HepG2 (cell line): Measurements from ENCODE around the gene TM2D1. TPM values are rescaled to one million over a fixed set of nuclear protein-coding genes. Genes with fewer than 3 reads are reported as not detected.
A peak's percentile ranks its signal among the peaks of the same experiment; 100 is the strongest.

Experiments used
- ATAC-seq: fragments of 200-7000 bp; cut with Tn5 transposase; 3 replicates; pipeline ENCODE4 v1.9.1; 2020; ENCODE audit warnings: mild to moderate bottlenecking, moderate library complexity
- BruUV-seq: library from RNA; stranded (reverse); fragments of 400-500 nt; replicated peaks from 2 replicates; lab custom pipeline; 2021; lab: Mats Ljungman, UMichigan
- CTCF ChIA-PET: fragments of 300-600 bp; formaldehyde crosslinking; extraction: SDS; loops from one replicate; lab custom pipeline; 2021; ENCODE audit warnings: low total read pairs, inconsistent platforms, low intra/inter-chr PET ratio; lab: Yijun Ruan, JAX
- POLR2A ChIA-PET: fragments of 350-600 bp; sonication (Branson Sonifier 250); formaldehyde crosslinking; loops from one replicate; lab custom pipeline; 2020; ENCODE audit warnings: antibody characterized with exemption, inconsistent platforms; lab: Yijun Ruan, JAX
- DNase-seq: peaks from one replicate; pipeline ENCODE4 v3.0.0-alpha.2; 2015; ENCODE audit warnings: low spot score
- FAIRE-seq: peaks from 3 replicates; lab custom pipeline; 2011; peaks lifted over from hg19 to GRCh38; lab: Jason Lieb, UNC
- H2AFZ ChIP-seq: one replicate; pipeline ENCODE4 v1.6.1; 2011; ENCODE audit warnings: low read length, inconsistent platforms
- H3K27ac ChIP-seq: fragments of 300-600 bp; 3 replicates; pipeline ENCODE4 v1.8.0; 2011; ENCODE audit warnings: mixed run types, mild to moderate bottlenecking, mixed read lengths, low read length, inconsistent platforms; ENCODE audit not compliant: insufficient read depth; ENCODE audit errors: extremely low read length
- H3K27me3 ChIP-seq, 2 experiments: fragments of 200-600 bp in 1 of 2; 2 replicates in 1 of 2; 3 replicates in 1 of 2; pipeline versions ENCODE4 v1.6.0 to v1.8.0; 2011; ENCODE audit warnings: low read length in 2 of 2, mild to moderate bottlenecking in 2 of 2, moderate library complexity in 2 of 2, inconsistent platforms in 1 of 2; ENCODE audit not compliant: insufficient read depth in 2 of 2, control insufficient read depth in 1 of 2
- H3K36me3 ChIP-seq, 2 experiments: fragments of 200-600 bp in 1 of 2; replicated peaks in 1 of 2; 2 replicates in 1 of 2; 3 replicates in 1 of 2; pipeline versions ENCODE4 v1.5.1 to v1.8.0; 2011; ENCODE audit warnings: low read length in 2 of 2, inconsistent platforms in 1 of 2; ENCODE audit not compliant: insufficient read depth in 2 of 2, control insufficient read depth in 1 of 2
- H3K4me1 ChIP-seq: 2 replicates; pipeline ENCODE4 v1.5.1; 2012; ENCODE audit warnings: low read length, inconsistent platforms; ENCODE audit not compliant: insufficient read depth
- H3K4me2 ChIP-seq: 2 replicates; pipeline ENCODE4 v1.6.0; 2011; ENCODE audit warnings: low read depth, low read length, inconsistent platforms
- H3K4me3 ChIP-seq, 3 experiments: fragments of 200-600 bp in 1 of 3; sonication (generic), shearing (Covaris generic) in 1 of 3; replicated peaks in 1 of 3; 2 replicates each; pipeline ENCODE4 v1.5.1; 2011 to 2016; ENCODE audit warnings: low read length in 3 of 3, inconsistent platforms in 2 of 3, low read depth in 2 of 3, mild to moderate bottlenecking in 2 of 3, control low read depth in 1 of 3, mixed read lengths in 1 of 3; ENCODE audit not compliant: insufficient read depth in 1 of 3
- H3K79me2 ChIP-seq: one replicate; pipeline ENCODE4 v1.6.1; 2011; ENCODE audit warnings: low read length, inconsistent platforms; ENCODE audit not compliant: insufficient read depth
- H3K9ac ChIP-seq: 2 replicates; pipeline ENCODE4 v1.6.0; 2011; ENCODE audit warnings: mild to moderate bottlenecking, low read depth, low read length, inconsistent platforms; ENCODE audit not compliant: insufficient read depth
- H3K9me3 ChIP-seq: 2 replicates; pipeline ENCODE4 v1.5.1; 2012; ENCODE audit warnings: mild to moderate bottlenecking, low read length
- H4K20me1 ChIP-seq: 2 replicates; pipeline ENCODE4 v1.6.0; 2011; ENCODE audit warnings: inconsistent platforms, mild to moderate bottlenecking, low read length, moderate library complexity; ENCODE audit not compliant: insufficient read depth
- NFKB2 ChIP-seq: sonication (generic); formaldehyde crosslinking; IDR thresholded peaks from 2 replicates; pipeline ENCODE4 v1.4.0; 2020; ENCODE audit warnings: missing genetic modification reagents, borderline replicate concordance
- in situ Hi-C: cut with HindIII; loops from 2 replicates; pipeline ENCODE4 v1.10.0; 2017; ENCODE audit warnings: low pct_unique_long_range_greater_than_20kb; ENCODE audit not compliant: extremely low pct_ligation_motif_present
- intact Hi-C: fragments of 100-400 bp; cut with micrococcal nuclease; formaldehyde crosslinking; loops from one replicate; pipeline ENCODE4 v1.10.0; 2022; ENCODE audit not compliant: unreplicated experiment
- polyA plus RNA-seq, 8 experiments: library from polyadenylated mRNA; depleted of rRNA in 3 of 8; stranded (reverse) in 7 of 8; unstranded in 1 of 8; fragments of >200 nt; fragmentation: Illumina TruSeq in 4 of 8; extraction: Trizol in 4 of 8; gene quantifications; 2 replicates each; pipeline versions ENCODE4 v1.2.1 to v1.2.3, GENCODE V29; 2011 to 2016; ENCODE audit warnings: low read depth in 4 of 8, missing spikeins in 1 of 8, mixed read lengths in 1 of 8; ENCODE audit not compliant: insufficient read depth in 1 of 8
- total RNA-seq, 5 experiments: library from RNA; depleted of rRNA; stranded (reverse); fragments of >200 nt; fragmentation: Illumina TruSeq; extraction: Trizol; gene quantifications; 2 replicates each; pipeline ENCODE4 v1.2.3, GENCODE V29; 2016; ENCODE audit warnings: low read depth in 1 of 5
- TF ChIP-seq, protein P1 (sequence below): sonication (generic); formaldehyde crosslinking; IDR thresholded peaks from 2 replicates; pipeline ENCODE4 v1.4.0; 2020; ENCODE audit warnings: mild to moderate bottlenecking, missing genetic modification reagents

TM2D1 gene
- total and polyA plus RNA-seq, 2 of the 13 experiments (the other 11 are each of a cell fraction or from before 2014, with no cell fraction given), result 26.6 to 49.0 TPM

GRCh38 chr1:61711969-61712368 is 13.0 kb downstream of the TM2D1 start:
- DNase-seq (no peak), FAIRE-seq (no peak), ATAC-seq (peak; percentile 58; the same call in 2 of the 3 replicates)
- ChIA-PET CTCF (no interaction called here), POLR2A (no interaction called here)
- Histone ChIP-seq H3K9ac (no peak overlapping the region), H3K79me2 (peaks cover 2% of the 10 kb centered on the region), H2AFZ (no peak overlapping the region), H3K4me2 (no peak overlapping the region), H3K9me3 (no peaks in the 10 kb centered on the region), H3K4me3 (no peak overlapping the region), H3K27ac (no peak overlapping the region), H3K36me3 (peaks cover 3 to 24% of the 10 kb centered on the region in 2 experiments; a peak in 4 of 5 replicates), H3K27me3 (no peaks in the 10 kb centered on the region), H4K20me1 (no peaks in the 10 kb centered on the region), H3K4me1 (peaks cover 5% of the 10 kb centered on the region)
- in situ Hi-C loops, result no loop called here
- BruUV-seq, result no TSS peak
- intact Hi-C loops, result no loop called here
- no peak for TF ChIP-seq NFKB2 (CRISPR knock-in tag)
- TF ChIP-seq, protein P1, sequence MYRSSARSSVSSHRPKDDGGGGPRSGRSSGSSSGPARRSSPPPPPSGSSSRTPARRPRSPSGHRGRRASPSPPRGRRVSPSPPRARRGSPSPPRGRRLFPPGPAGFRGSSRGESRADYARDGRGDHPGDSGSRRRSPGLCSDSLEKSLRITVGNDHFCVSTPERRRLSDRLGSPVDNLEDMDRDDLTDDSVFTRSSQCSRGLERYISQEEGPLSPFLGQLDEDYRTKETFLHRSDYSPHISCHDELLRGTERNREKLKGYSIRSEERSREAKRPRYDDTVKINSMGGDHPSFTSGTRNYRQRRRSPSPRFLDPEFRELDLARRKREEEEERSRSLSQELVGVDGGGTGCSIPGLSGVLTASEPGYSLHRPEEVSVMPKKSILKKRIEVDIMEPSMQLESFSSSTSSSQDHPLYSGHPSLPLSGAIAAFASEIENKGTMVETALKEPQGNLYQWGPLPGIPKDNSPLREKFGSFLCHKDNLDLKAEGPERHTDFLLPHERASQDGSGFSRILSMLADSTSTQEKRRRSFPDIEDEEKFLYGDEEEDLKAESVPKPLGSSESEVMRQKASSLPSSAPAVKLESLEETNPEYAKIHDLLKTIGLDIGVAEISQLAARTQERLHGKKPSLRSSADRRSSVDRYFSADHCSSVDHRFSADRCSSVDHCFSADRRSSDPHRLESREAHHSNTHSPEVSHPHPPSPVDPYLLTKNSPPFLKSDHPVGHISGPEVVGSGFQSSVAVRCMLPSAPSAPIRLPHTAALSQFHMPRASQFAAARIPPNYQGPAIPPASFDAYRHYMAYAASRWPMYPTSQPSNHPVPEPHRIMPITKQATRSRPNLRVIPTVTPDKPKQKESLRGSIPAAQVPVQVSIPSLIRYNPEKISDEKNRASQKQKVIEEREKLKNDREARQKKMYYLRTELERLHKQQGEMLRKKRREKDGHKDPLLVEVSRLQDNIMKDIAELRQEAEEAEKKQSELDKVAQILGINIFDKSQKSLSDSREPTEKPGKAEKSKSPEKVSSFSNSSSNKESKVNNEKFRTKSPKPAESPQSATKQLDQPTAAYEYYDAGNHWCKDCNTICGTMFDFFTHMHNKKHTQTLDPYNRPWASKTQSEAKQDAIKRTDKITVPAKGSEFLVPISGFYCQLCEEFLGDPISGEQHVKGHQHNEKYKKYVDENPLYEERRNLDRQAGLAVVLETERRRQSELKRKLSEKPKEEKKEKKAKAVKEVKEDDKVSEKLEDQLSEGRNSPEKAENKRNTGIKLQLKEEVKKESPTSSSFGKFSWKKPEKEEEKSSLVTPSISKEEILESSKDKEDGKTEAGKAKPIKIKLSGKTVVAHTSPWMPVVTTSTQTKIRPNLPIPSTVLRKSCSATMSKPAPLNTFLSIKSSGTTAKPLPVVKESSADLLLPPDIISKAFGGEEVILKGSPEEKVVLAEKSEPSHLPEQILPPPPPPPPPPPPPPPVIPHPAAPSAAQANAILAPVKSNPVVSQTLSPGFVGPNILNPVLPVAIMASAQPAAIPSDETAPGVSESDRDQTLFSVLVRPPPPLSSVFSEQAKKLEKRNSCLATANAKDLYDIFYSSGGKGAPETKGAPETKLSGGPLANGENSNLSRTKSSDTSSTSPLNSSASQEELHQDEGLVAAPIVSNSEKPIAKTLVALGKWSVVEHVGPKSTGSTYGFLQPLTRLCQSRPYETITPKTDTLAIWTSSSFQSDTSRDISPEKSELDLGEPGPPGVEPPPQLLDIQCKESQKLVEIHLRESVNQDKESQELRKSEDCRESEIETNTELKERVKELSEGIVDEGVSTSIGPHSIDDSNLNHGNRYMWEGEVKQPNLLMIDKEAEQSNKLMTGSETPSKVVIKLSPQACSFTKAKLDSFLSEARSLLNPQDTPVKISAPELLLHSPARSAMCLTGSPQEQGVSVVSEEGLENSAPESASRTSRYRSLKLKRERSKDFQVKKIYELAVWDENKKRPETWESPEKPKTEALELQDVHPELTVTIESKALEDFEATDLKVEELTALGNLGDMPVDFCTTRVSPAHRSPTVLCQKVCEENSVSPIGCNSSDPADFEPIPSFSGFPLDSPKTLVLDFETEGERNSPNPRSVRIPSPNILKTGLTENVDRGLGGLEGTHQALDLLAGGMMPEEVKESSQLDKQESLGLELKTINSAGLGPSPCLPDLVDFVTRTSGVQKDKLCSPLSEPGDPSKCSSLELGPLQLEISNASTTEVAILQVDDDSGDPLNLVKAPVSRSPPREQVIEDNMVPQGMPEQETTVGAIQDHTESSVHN (CRISPR knock-in tag), result no peak
